Measurements from ENCODE around the gene CD48.

The CD48 gene

GRCh38 chr1:160679893-160680292 lies 31.7 kb downstream of the CD48 start:
- Histone ChIP-seq H3K4me2 (no peak overlapping the region), H2AFZ (ENCODE audit: low read depth) (no peak overlapping the region), H3K79me2 (ENCODE audit: insufficient read depth, low read depth) (no peaks in the 10 kb centered on the region), H3K4me1 (ENCODE audit: low read depth, poor library complexity, severe bottlenecking) (peaks cover 65% of the 10 kb centered on the region), H3K27me3 (ENCODE audit: insufficient read depth, low read depth) (no peaks in the 10 kb centered on the region), H3K36me3 (ENCODE audit: insufficient read depth) (no peaks in the 10 kb centered on the region), H4K20me1 (ENCODE audit: insufficient read depth) (no peaks in the 10 kb centered on the region), H3K27ac (no peak overlapping the region), H3K9ac (no peak overlapping the region), H3K4me3 (IDR thresholded peaks at IDR 0.05; ENCODE audit: insufficient read depth, low read depth, low read length) (no peak overlapping the region)
- no peak for TF ChIP-seq CTCF (conservative IDR thresholded peaks at IDR 0.05; ENCODE audit: low read depth, low read length)

GRCh38 chr1:160676869-160677597 lies 34.6 kb downstream of the CD48 start:
- no peak overlapping the region for H3K4me2 ChIP-seq
- H3K27me3 ChIP-seq (ENCODE audit: insufficient read depth, low read depth), result no peaks in the 10 kb centered on the region
- H3K9ac ChIP-seq, result no peak overlapping the region
- TF ChIP-seq CTCF (conservative IDR thresholded peaks at IDR 0.05; ENCODE audit: low read depth, low read length), result no peak
- H3K4me3 ChIP-seq (IDR thresholded peaks at IDR 0.05; ENCODE audit: insufficient read depth, low read depth, low read length), result no peak overlapping the region
- no peaks in the 10 kb centered on the region for H4K20me1 ChIP-seq (ENCODE audit: insufficient read depth)
- H3K4me1 ChIP-seq (ENCODE audit: low read depth, poor library complexity, severe bottlenecking), result peaks cover 65% of the 10 kb centered on the region
- H2AFZ ChIP-seq (ENCODE audit: low read depth), result no peak overlapping the region
- H3K36me3 ChIP-seq (ENCODE audit: insufficient read depth), result no peaks in the 10 kb centered on the region
- H3K27ac ChIP-seq, result no peak overlapping the region
- H3K79me2 ChIP-seq (ENCODE audit: insufficient read depth, low read depth), result no peaks in the 10 kb centered on the region

- H3K4me1 ChIP-seq (ENCODE audit: low read depth, poor library complexity, severe bottlenecking), result peaks cover 61% of the 10 kb centered on the region
- H3K4me2 ChIP-seq, result peak overlapping the region; percentile 61
- H3K27ac ChIP-seq, result peak overlapping the region; percentile 65
- H3K4me3 ChIP-seq (IDR thresholded peaks at IDR 0.05; ENCODE audit: insufficient read depth, low read depth, low read length), result no peak overlapping the region
- H3K79me2 ChIP-seq (ENCODE audit: insufficient read depth, low read depth), result no peaks in the 10 kb centered on the region
- H3K27me3 ChIP-seq (ENCODE audit: insufficient read depth, low read depth), result no peaks in the 10 kb centered on the region
- TF ChIP-seq CTCF (conservative IDR thresholded peaks at IDR 0.05; ENCODE audit: low read depth, low read length), result peak; percentile 100
- H3K9ac ChIP-seq, result peak overlapping the region; percentile 19; the same call in 1 of the 2 replicates
- H4K20me1 ChIP-seq (ENCODE audit: insufficient read depth), result no peaks in the 10 kb centered on the region
- H3K36me3 ChIP-seq (ENCODE audit: insufficient read depth), result no peaks in the 10 kb centered on the region
- H2AFZ ChIP-seq (ENCODE audit: low read depth), result peak overlapping the region; percentile 32
Observed at GRCh38 chr1:160675641-160676410, 35.8 kb downstream of the CD48 start.

- H4K20me1 ChIP-seq (ENCODE audit: insufficient read depth), result no peaks in the 10 kb centered on the region
- H2AFZ ChIP-seq (ENCODE audit: low read depth), result peak overlapping the region; percentile 32
- peak overlapping the region; percentile 61 for H3K4me2 ChIP-seq
- no peaks in the 10 kb centered on the region for H3K79me2 ChIP-seq (ENCODE audit: insufficient read depth, low read depth)
- H3K27ac ChIP-seq, result peak overlapping the region; percentile 65
- peaks cover 58% of the 10 kb centered on the region for H3K4me1 ChIP-seq (ENCODE audit: low read depth, poor library complexity, severe bottlenecking)
- peak overlapping the region; percentile 43 for H3K4me3 ChIP-seq (IDR thresholded peaks at IDR 0.05; ENCODE audit: insufficient read depth, low read depth, low read length)
- H3K27me3 ChIP-seq (ENCODE audit: insufficient read depth, low read depth), result no peaks in the 10 kb centered on the region
- H3K9ac ChIP-seq, result peak overlapping the region; percentile 19; the same call in 1 of the 2 replicates
- TF ChIP-seq CTCF (conservative IDR thresholded peaks at IDR 0.05; ENCODE audit: low read depth, low read length), result no peak
- H3K36me3 ChIP-seq (ENCODE audit: insufficient read depth), result no peaks in the 10 kb centered on the region
Observed at GRCh38 chr1:160674415-160674814, 37.2 kb downstream of the CD48 start.
